Neural progenitor cell (in vitro differentiated cells): ENCODE data around the gene PAQR7. TPM values are rescaled to one million over a fixed set of nuclear protein-coding genes. Genes with fewer than 3 reads are reported as not detected.

Source experiments
- DNase-seq: peaks from one replicate; pipeline ENCODE4 v3.0.0-alpha.2; 2016; ENCODE audit warnings: low spot score
- H2AFZ ChIP-seq: fragments of 200-600 bp; sonication (generic); replicated peaks from 2 replicates; pipeline ENCODE4 v1.6.1; 2016; ENCODE audit warnings: antibody characterized with exemption
- H3F3A ChIP-seq: fragments of 200-600 bp; sonication (generic); 2 replicates; pipeline ENCODE4 v1.6.1; 2016; ENCODE audit warnings: antibody characterized with exemption, low read depth
- H3K27ac ChIP-seq: fragments of 200-600 bp; sonication (generic); 2 replicates; pipeline ENCODE4 v1.5.1; 2016; ENCODE audit warnings: mild to moderate bottlenecking
- H3K27me3 ChIP-seq: fragments of 200-600 bp; sonication (generic); 2 replicates; pipeline ENCODE4 v1.6.1; 2016; ENCODE audit warnings: mild to moderate bottlenecking, moderate library complexity
- H3K36me3 ChIP-seq: fragments of 200-600 bp; sonication (generic); 2 replicates; pipeline ENCODE4 v1.5.1; 2016
- H3K4me1 ChIP-seq: fragments of 200-600 bp; sonication (generic); 2 replicates; pipeline ENCODE4 v1.6.1; 2016; ENCODE audit warnings: mixed run types
- H3K4me2 ChIP-seq: fragments of 200-600 bp; sonication (generic); 2 replicates; pipeline ENCODE4 v1.6.1; 2016
- H3K4me3 ChIP-seq: fragments of 200-600 bp; sonication (generic); 2 replicates; pipeline ENCODE4 v1.5.1; 2016
- H3K79me2 ChIP-seq: fragments of 200-600 bp; sonication (generic); 2 replicates; pipeline ENCODE4 v1.6.1; 2016; ENCODE audit warnings: low read depth
- H3K9ac ChIP-seq: fragments of 200-600 bp; sonication (generic); 2 replicates; pipeline ENCODE4 v1.6.1; 2016
- H3K9me3 ChIP-seq: fragments of 200-600 bp; sonication (generic); 2 replicates; pipeline ENCODE4 v1.5.1; 2016; ENCODE audit warnings: low read depth
- H4K20me1 ChIP-seq: fragments of 200-600 bp; sonication (generic); 2 replicates; pipeline ENCODE4 v1.6.1; 2016; ENCODE audit warnings: low read depth
- H3K27ac Mint-ChIP-seq: 3 replicates; pipeline ENCODE4 v1.8.0; 2021; ENCODE audit warnings: mixed read lengths
- H3K27me3 Mint-ChIP-seq: 2 replicates; pipeline ENCODE4 v1.8.0; 2022; ENCODE audit warnings: low read depth, mild to moderate bottlenecking, inconsistent platforms, moderate library complexity, mixed read lengths; ENCODE audit not compliant: insufficient read depth
- H3K36me3 Mint-ChIP-seq: 3 replicates; pipeline ENCODE4 v1.8.0; 2021; ENCODE audit warnings: mixed read lengths
- H3K4me1 Mint-ChIP-seq: 3 replicates; pipeline ENCODE4 v1.8.0; 2021; ENCODE audit warnings: mixed read lengths
- H3K4me3 Mint-ChIP-seq: 3 replicates; pipeline ENCODE4 v1.8.0; 2021; ENCODE audit warnings: mild to moderate bottlenecking, moderate library complexity, mixed read lengths
- H3K9me3 Mint-ChIP-seq: 3 replicates; pipeline ENCODE4 v1.8.0; 2020; ENCODE audit warnings: mixed read lengths
- EZH2 ChIP-seq: fragments of 200-600 bp; sonication (generic); IDR thresholded peaks from 2 replicates; pipeline ENCODE4 v1.6.1; 2017; ENCODE audit warnings: antibody characterized with exemption, mild to moderate bottlenecking, moderate library complexity
- EZH2phosphoT487 ChIP-seq: fragments of 200-600 bp; sonication (generic); IDR thresholded peaks from 2 replicates; pipeline ENCODE4 v1.6.1; 2017; ENCODE audit warnings: antibody characterized with exemption
- total RNA-seq: library from RNA; depleted of rRNA; stranded (reverse); fragments of >200 nt; gene quantifications from 2 replicates; pipeline ENCODE4 v1.2.3, GENCODE V29; 2015; ENCODE audit warnings: low replicate concordance
- TF ChIP-seq, protein P1 (sequence below): fragments of 200-600 bp; sonication (generic); IDR thresholded peaks from 2 replicates; pipeline ENCODE4 v1.5.1; 2017; ENCODE audit warnings: antibody characterized with exemption, mild to moderate bottlenecking

The PAQR7 gene
- total RNA-seq, 1 donor from 2014 or later: 1.1 TPM

DNA sequence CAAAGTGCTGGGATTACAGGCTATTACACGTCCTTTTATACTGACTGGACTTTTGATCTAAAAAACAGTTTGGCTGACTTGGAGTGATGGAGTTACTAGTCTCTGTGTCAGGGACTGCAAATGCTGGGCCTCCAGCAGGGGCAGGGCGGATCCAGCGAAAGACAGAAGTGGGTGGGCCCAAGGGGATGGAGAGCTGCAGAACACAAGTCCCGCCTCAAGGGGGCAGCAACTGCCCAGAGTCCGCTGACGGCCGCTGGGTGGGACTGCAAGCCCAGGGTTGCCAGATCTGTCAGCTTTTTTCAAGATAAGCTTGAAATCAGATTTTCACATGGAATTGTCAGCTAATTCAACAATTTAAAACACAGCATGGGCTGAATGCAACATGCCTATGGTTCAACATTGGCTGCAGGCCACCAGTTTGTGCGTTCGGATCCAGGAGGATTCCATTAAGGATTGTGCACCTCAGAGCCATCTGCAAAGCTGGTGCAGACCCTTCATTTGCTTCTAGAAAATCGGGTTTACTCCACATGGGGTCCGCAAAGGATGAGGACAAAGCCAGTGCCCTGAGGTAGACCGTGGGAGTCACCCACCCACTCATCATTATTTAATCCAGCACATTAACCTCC lies 20.0 kb upstream of the PAQR7 start:
- Histone ChIP-seq H3K79me2 (peaks cover 25% of the 10 kb centered on the region), H3K4me3 (no peak overlapping the region), H2AFZ (no peak overlapping the region), H3K9ac (no peak overlapping the region), H3K36me3 (no peaks in the 10 kb centered on the region), H3K4me1 (peaks cover 45% of the 10 kb centered on the region), H3K9me3 (no peaks in the 10 kb centered on the region), H3K4me2 (no peak overlapping the region), H3K27ac (peak overlapping the region; percentile 25), H3K27me3 (no peaks in the 10 kb centered on the region), H3F3A (peaks cover 74% of the 10 kb centered on the region), H4K20me1 (peaks cover 37% of the 10 kb centered on the region)
- no peak for TF ChIP-seq EZH2
- TF ChIP-seq, protein P1, sequence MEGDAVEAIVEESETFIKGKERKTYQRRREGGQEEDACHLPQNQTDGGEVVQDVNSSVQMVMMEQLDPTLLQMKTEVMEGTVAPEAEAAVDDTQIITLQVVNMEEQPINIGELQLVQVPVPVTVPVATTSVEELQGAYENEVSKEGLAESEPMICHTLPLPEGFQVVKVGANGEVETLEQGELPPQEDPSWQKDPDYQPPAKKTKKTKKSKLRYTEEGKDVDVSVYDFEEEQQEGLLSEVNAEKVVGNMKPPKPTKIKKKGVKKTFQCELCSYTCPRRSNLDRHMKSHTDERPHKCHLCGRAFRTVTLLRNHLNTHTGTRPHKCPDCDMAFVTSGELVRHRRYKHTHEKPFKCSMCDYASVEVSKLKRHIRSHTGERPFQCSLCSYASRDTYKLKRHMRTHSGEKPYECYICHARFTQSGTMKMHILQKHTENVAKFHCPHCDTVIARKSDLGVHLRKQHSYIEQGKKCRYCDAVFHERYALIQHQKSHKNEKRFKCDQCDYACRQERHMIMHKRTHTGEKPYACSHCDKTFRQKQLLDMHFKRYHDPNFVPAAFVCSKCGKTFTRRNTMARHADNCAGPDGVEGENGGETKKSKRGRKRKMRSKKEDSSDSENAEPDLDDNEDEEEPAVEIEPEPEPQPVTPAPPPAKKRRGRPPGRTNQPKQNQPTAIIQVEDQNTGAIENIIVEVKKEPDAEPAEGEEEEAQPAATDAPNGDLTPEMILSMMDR: peak; percentile 99
- Mint-ChIP-seq H3K4me1 (peaks cover 45% of the 10 kb centered on the region), H3K36me3 (peaks cover 28% of the 10 kb centered on the region), H3K27ac (peak overlapping the region; percentile 68), H3K4me3 (peak overlapping the region; percentile 75), H3K9me3 (no peaks in the 10 kb centered on the region), H3K27me3 (peaks cover 4% of the 10 kb centered on the region)
- DNase-seq: peak; percentile 94

DNA sequence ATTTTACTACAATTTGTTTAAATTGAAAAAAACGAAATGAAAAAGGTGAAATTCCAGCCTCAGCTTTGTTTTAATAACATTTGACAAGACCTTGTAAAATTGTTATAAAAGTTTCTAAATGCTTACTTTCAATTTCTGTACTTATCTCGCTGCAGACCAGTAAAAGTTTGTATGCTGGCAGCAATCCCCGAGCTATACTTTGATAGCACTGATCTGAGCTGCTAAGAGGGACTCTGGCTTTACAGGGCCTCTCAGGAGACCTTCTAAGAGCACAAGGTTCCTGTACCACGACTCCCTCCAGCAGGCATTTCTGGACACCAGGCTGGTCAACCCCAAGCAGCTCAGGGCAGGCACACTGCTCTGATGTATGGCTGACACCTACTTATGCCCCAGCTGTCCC lies 17.6 kb upstream of the PAQR7 start:
- Histone ChIP-seq H4K20me1 (peaks cover 14% of the 10 kb centered on the region), H2AFZ (no peak overlapping the region), H3K4me3 (no peak overlapping the region), H3K79me2 (peaks cover 1% of the 10 kb centered on the region), H3K27ac (peak overlapping the region; percentile 90), H3K36me3 (no peaks in the 10 kb centered on the region), H3K27me3 (no peaks in the 10 kb centered on the region), H3K9me3 (no peaks in the 10 kb centered on the region), H3K9ac (no peak overlapping the region), H3K4me1 (peaks cover 31% of the 10 kb centered on the region), H3F3A (peaks cover 54% of the 10 kb centered on the region), H3K4me2 (no peak overlapping the region)
- Mint-ChIP-seq H3K4me3 (no peak overlapping the region), H3K9me3 (no peaks in the 10 kb centered on the region), H3K36me3 (peaks cover 25% of the 10 kb centered on the region), H3K4me1 (peaks cover 42% of the 10 kb centered on the region), H3K27me3 (peaks cover 4% of the 10 kb centered on the region), H3K27ac (no peak overlapping the region)
- TF ChIP-seq EZH2phosphoT487 (no peak), EZH2 (no peak)
- TF ChIP-seq, protein P1: no peak
- DNase-seq: no peak

DNA sequence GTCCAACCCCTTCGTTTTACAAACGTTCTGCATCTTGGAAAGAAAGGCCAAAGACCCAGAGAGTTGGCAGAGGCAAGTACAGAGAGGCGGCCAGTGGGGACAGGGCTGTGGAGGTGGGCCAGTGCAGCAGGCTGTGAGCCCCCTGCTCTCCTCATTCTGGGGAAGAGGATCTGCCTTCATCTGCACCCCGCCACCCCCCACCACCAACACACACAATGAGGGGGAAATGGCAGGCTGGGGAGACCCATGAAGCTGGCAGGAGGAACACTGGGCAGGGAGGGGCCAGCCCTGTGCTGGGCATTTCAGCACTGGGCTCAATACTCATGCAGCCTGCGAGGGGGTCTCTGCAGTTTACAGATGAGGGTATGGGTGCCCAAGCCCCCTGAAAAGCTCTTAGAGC lies 16.1 kb upstream of the PAQR7 start:
- no peak overlapping the region for H3K9ac ChIP-seq
- peaks cover 39% of the 10 kb centered on the region for H3K4me1 Mint-ChIP-seq
- no peaks in the 10 kb centered on the region for H3K79me2 ChIP-seq
- no peak overlapping the region for H3K4me3 ChIP-seq
- H3K4me1 ChIP-seq: peaks cover 31% of the 10 kb centered on the region
- DNase-seq: no peak
- H3K36me3 ChIP-seq: no peaks in the 10 kb centered on the region
- peaks cover 39% of the 10 kb centered on the region for H3F3A ChIP-seq
- no peak overlapping the region for H3K4me3 Mint-ChIP-seq
- H3K9me3 Mint-ChIP-seq: no peaks in the 10 kb centered on the region
- H3K27me3 ChIP-seq: no peaks in the 10 kb centered on the region
- TF ChIP-seq, protein P1: no peak
- TF ChIP-seq EZH2phosphoT487 (no peak), EZH2 (no peak)
- H3K4me2 ChIP-seq: no peak overlapping the region
- peaks cover 28% of the 10 kb centered on the region for H3K36me3 Mint-ChIP-seq
- H4K20me1 ChIP-seq: peaks cover 9% of the 10 kb centered on the region
- no peak overlapping the region for H2AFZ ChIP-seq
- no peaks in the 10 kb centered on the region for H3K9me3 ChIP-seq
- H3K27me3 Mint-ChIP-seq: peaks cover 2% of the 10 kb centered on the region
- no peak overlapping the region for H3K27ac Mint-ChIP-seq
- H3K27ac ChIP-seq: peak overlapping the region; percentile 57
